CD14-positive monocyte (primary cell): ENCODE data around the gene SPEN. TPM values are rescaled to one million over a fixed set of nuclear protein-coding genes. Genes with fewer than 3 reads are reported as not detected.
A peak's percentile ranks its signal among the peaks of the same experiment; 100 is the strongest.

ENCODE experiments used
- DNase-seq, 3 donors: peaks; one replicate each; pipeline ENCODE4 v3.0.0-alpha.2; 2011 to 2022
- H2AFZ ChIP-seq: 2 replicates; pipeline ENCODE4 v1.6.0; 2012; ENCODE audit warnings: mild to moderate bottlenecking, low read depth, low read length, inconsistent platforms; ENCODE audit not compliant: insufficient read depth, poor library complexity, severe bottlenecking
- H3K27ac ChIP-seq, 2 donors: 1 replicate in 1 of 2; 2 replicates in 1 of 2; pipeline ENCODE4 v1.5.1; 2012 to 2013; ENCODE audit warnings: low read length in 2 of 2, control low read depth in 1 of 2, inconsistent platforms in 1 of 2, low read depth in 1 of 2, mild to moderate bottlenecking in 1 of 2
- H3K27me3 ChIP-seq, 2 donors: one replicate each; pipeline versions ENCODE4 v1.6.0 to v1.6.1; 2011 to 2013; ENCODE audit warnings: low read length in 2 of 2; ENCODE audit not compliant: control insufficient read depth in 2 of 2, insufficient read depth in 2 of 2
- H3K36me3 ChIP-seq, 2 donors: replicated peaks in 1 of 2; 1 replicate in 1 of 2; 2 replicates in 1 of 2; pipeline versions ENCODE4 v1.5.1 to v1.6.1; 2012 to 2013; ENCODE audit warnings: low read length in 2 of 2, control low read depth in 1 of 2, inconsistent platforms in 1 of 2, mild to moderate bottlenecking in 1 of 2; ENCODE audit not compliant: insufficient read depth in 2 of 2, control insufficient read depth in 1 of 2
- H3K4me1 ChIP-seq, 2 donors: 1 replicate in 1 of 2; 2 replicates in 1 of 2; pipeline versions ENCODE4 v1.5.1 to v1.6.1; 2012 to 2013; ENCODE audit warnings: low read length in 2 of 2, control low read depth in 1 of 2, inconsistent platforms in 1 of 2, mild to moderate bottlenecking in 1 of 2, moderate library complexity in 1 of 2; ENCODE audit not compliant: insufficient read depth in 2 of 2, control insufficient read depth in 1 of 2
- H3K4me2 ChIP-seq: replicated peaks from 2 replicates; pipeline ENCODE3; 2012; ENCODE audit warnings: low read length, moderate library complexity, mild to moderate bottlenecking; ENCODE audit not compliant: poor library complexity, severe bottlenecking; ENCODE audit errors: extremely low read depth
- H3K4me3 ChIP-seq, 3 experiments: fragments of 200-600 bp in 1 of 3; sonication (generic) in 1 of 3; replicated peaks in 1 of 3; 1 replicate in 2 of 3; 2 replicates in 1 of 3; pipeline ENCODE4 v1.5.1; 2011 to 2013; ENCODE audit warnings: low read length in 3 of 3, mild to moderate bottlenecking in 3 of 3, control low read depth in 2 of 3, low read depth in 2 of 3, inconsistent platforms in 1 of 3, moderate library complexity in 1 of 3
- H3K79me2 ChIP-seq: 2 replicates; pipeline ENCODE4 v1.6.0; 2012; ENCODE audit warnings: mild to moderate bottlenecking, control low read depth, inconsistent platforms, low read length, moderate library complexity; ENCODE audit not compliant: insufficient read depth
- H3K9ac ChIP-seq: 2 replicates; pipeline ENCODE4 v1.6.0; 2017; ENCODE audit warnings: low read length, mild to moderate bottlenecking; ENCODE audit not compliant: insufficient read depth, poor library complexity, severe bottlenecking
- H3K9me3 ChIP-seq, 2 donors: replicated peaks in 1 of 2; 1 replicate in 1 of 2; 2 replicates in 1 of 2; pipeline versions ENCODE4 v1.5.1 to v1.6.1; 2012 to 2013; ENCODE audit warnings: low read length in 2 of 2, control low read depth in 1 of 2; ENCODE audit not compliant: control insufficient read depth in 1 of 2, insufficient read depth in 1 of 2
- H4K20me1 ChIP-seq: 2 replicates; pipeline ENCODE4 v1.6.0; 2012; ENCODE audit warnings: mild to moderate bottlenecking, low read length, control low read depth, moderate library complexity; ENCODE audit not compliant: insufficient read depth
- H3K27ac Mint-ChIP-seq, 7 donors: one replicate each; pipeline ENCODE4 v1.8.0; 2020; ENCODE audit warnings: mild to moderate bottlenecking in 7 of 7, mixed read lengths in 7 of 7, moderate library complexity in 6 of 7, inconsistent platforms in 2 of 7
- H3K27me3 Mint-ChIP-seq, 3 donors: one replicate each; pipeline ENCODE4 v1.8.0; 2021 to 2022; ENCODE audit warnings: low read depth in 3 of 3, mild to moderate bottlenecking in 3 of 3, mixed read lengths in 3 of 3, moderate library complexity in 3 of 3, inconsistent platforms in 1 of 3
- H3K36me3 Mint-ChIP-seq, 2 donors: one replicate each; pipeline ENCODE4 v1.8.0; 2020; ENCODE audit warnings: mixed read lengths in 2 of 2, inconsistent platforms in 1 of 2, mild to moderate bottlenecking in 1 of 2
- H3K4me1 Mint-ChIP-seq: one replicate; pipeline ENCODE4 v1.8.0; 2020; ENCODE audit warnings: mild to moderate bottlenecking, mixed read lengths
- H3K4me3 Mint-ChIP-seq, 2 donors: one replicate each; pipeline ENCODE4 v1.8.0; 2020; ENCODE audit warnings: mild to moderate bottlenecking in 2 of 2, mixed read lengths in 2 of 2, moderate library complexity in 1 of 2
- H3K9me3 Mint-ChIP-seq, 7 donors: one replicate each; pipeline ENCODE4 v1.8.0; 2020 to 2022; ENCODE audit warnings: mixed read lengths in 7 of 7, mild to moderate bottlenecking in 6 of 7, moderate library complexity in 6 of 7, inconsistent platforms in 2 of 7
- WGBS: methylation state at CpG from one replicate; pipeline ENCODE4 v1.1.5; 2013; ENCODE audit warnings: missing lambda C conversion rate; ENCODE audit not compliant: insufficient coverage; 5-methylcytosine and 5-hydroxymethylcytosine counted together
- intact Hi-C, 2 donors: fragments of 100-400 bp; cut with micrococcal nuclease; formaldehyde crosslinking; loops; one replicate each; pipeline versions ENCODE4 v1.15.0 to v1.15.1; 2023
- polyA plus RNA-seq, 3 donors: library from polyadenylated mRNA; depleted of rRNA in 1 of 3; unstranded in 2 of 3; stranded (reverse) in 1 of 3; fragments of 300-500 nt in 2 of 3; fragments of >200 nt in 1 of 3; fragmentation: Illumina TruSeq in 2 of 3; gene quantifications; 1 replicate in 2 of 3; 2 replicates in 1 of 3; pipeline ENCODE4 v1.2.3, GENCODE V29; 2012 to 2021
- TF ChIP-seq, protein P1 (sequence below): fragments of 200-600 bp; IDR thresholded peaks from one replicate; pipeline ENCODE4 v1.8.0; 2022; ENCODE audit warnings: antibody characterized with exemption, mild to moderate bottlenecking

SPEN gene
- polyA plus RNA-seq, 3 donors, result 3.1 to 30.9 (median 6.1) TPM

- Mint-ChIP-seq H3K4me1 (peaks cover 34% of the 10 kb centered on the region), H3K27ac (peak overlapping the region in 1 of 7 donors; percentile 54), H3K9me3 (no peaks in the 10 kb centered on the region), H3K4me3 (no peak overlapping the region), H3K36me3 (peaks cover 62 to 75% of the 10 kb centered on the region in 2 donors), H3K27me3 (peaks cover 0 to 2% (median 0%) of the 10 kb centered on the region in 3 donors)
- Histone ChIP-seq H3K27ac (no peak overlapping the region), H2AFZ (no peak overlapping the region), H3K4me1 (peaks cover 16 to 23% of the 10 kb centered on the region in 2 donors), H3K9ac (no peak overlapping the region), H3K27me3 (no peaks in the 10 kb centered on the region), H3K9me3 (peaks cover 0 to 4% of the 10 kb centered on the region in 2 donors), H3K4me2 (no peak overlapping the region), H3K4me3 (no peak overlapping the region), H3K79me2 (peaks cover 78% of the 10 kb centered on the region), H4K20me1 (peaks cover 56% of the 10 kb centered on the region), H3K36me3 (peaks cover 35 to 54% of the 10 kb centered on the region in 2 donors)
- intact Hi-C loops, result no loop called here
- TF ChIP-seq, protein P1, sequence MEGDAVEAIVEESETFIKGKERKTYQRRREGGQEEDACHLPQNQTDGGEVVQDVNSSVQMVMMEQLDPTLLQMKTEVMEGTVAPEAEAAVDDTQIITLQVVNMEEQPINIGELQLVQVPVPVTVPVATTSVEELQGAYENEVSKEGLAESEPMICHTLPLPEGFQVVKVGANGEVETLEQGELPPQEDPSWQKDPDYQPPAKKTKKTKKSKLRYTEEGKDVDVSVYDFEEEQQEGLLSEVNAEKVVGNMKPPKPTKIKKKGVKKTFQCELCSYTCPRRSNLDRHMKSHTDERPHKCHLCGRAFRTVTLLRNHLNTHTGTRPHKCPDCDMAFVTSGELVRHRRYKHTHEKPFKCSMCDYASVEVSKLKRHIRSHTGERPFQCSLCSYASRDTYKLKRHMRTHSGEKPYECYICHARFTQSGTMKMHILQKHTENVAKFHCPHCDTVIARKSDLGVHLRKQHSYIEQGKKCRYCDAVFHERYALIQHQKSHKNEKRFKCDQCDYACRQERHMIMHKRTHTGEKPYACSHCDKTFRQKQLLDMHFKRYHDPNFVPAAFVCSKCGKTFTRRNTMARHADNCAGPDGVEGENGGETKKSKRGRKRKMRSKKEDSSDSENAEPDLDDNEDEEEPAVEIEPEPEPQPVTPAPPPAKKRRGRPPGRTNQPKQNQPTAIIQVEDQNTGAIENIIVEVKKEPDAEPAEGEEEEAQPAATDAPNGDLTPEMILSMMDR, result no peak
- 100% methylated on average over 13 of the region's 13 CpGs for WGBS
- DNase-seq, result no peak
Observed at GRCh38 chr1:15969321-15969880, 121.9 kb downstream of the SPEN start.

GRCh38 chr1:15970911-15971310, 123.4 kb downstream of the SPEN start:
- Histone ChIP-seq H3K9ac (no peak overlapping the region), H2AFZ (no peak overlapping the region), H3K4me2 (no peak overlapping the region), H4K20me1 (peaks cover 53% of the 10 kb centered on the region), H3K79me2 (peaks cover 82% of the 10 kb centered on the region), H3K4me3 (no peak overlapping the region), H3K27ac (no peak overlapping the region), H3K36me3 (peaks cover 33 to 54% of the 10 kb centered on the region in 2 donors), H3K27me3 (no peaks in the 10 kb centered on the region), H3K4me1 (peaks cover 16 to 17% of the 10 kb centered on the region in 2 donors), H3K9me3 (peaks cover 0 to 4% of the 10 kb centered on the region in 2 donors)
- peaks cover 49 to 61% of the 10 kb centered on the region in 2 donors for H3K36me3 Mint-ChIP-seq
- TF ChIP-seq, protein P1, result no peak
- no peaks in the 10 kb centered on the region for H3K27me3 Mint-ChIP-seq
- H3K9me3 Mint-ChIP-seq, result no peaks in the 10 kb centered on the region
- no peak overlapping the region for H3K4me3 Mint-ChIP-seq
- peaks cover 30% of the 10 kb centered on the region for H3K4me1 Mint-ChIP-seq
- H3K27ac Mint-ChIP-seq, result peak overlapping the region in 1 of 7 donors; percentile 42
- DNase-seq, result no peak
- intact Hi-C loops, result no loop called here
